CD4-positive, alpha-beta T cell treated with Interleukin-21 for 1 hour (primary cell): ENCODE data around the gene SARDH.
"Not testable (repeated sequence)": the region's sequence is repeated elsewhere in the genome, so short reads cannot be mapped to it uniquely, and the experiment has no call there.

ENCODE experiments used
- DNase-seq: peaks from one replicate; pipeline ENCODE4 v3.0.0-alpha.2; 2020

Gene SARDH

DNA sequence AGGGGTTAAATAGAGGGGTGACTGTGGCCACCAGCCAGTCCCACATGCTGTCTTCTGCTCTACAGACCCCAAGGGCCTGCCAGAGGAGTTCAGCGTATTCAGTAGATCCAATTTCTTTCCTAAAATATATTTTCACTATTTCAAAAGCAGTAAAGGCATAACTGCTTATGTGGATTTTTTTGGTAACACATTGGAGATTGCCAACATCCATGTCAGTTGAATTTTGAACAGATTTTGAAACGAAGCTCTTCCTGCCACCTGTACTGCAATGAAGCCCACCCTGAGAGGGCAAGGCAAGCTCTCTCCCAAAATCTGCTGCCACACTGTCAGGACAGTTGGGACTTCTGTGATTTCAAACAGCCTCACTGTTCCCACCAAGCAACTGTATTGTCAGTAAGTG, 37.1 kb upstream of the SARDH start:
- DNase-seq, result no peak

DNA sequence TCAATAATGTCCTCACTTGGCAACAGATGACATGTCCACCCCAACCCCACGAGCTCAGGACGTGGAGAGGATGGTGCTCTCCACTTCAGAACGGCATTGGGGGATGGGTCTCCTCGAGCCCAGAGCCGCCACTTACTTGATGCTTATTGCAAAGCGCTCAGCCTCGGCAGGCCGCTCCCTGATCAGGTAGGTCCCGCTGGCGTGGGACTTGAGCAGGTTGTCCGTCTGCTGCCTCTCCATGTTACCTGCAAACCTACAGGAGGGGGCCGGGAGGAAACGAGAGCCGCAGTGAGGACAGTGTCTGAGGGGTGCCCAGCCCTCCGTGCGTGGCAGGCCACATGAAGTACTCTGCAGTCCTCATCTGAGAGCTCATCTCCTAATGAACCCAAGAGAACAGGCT, 36.6 kb upstream of the SARDH start:
- DNase-seq, result no peak

DNA sequence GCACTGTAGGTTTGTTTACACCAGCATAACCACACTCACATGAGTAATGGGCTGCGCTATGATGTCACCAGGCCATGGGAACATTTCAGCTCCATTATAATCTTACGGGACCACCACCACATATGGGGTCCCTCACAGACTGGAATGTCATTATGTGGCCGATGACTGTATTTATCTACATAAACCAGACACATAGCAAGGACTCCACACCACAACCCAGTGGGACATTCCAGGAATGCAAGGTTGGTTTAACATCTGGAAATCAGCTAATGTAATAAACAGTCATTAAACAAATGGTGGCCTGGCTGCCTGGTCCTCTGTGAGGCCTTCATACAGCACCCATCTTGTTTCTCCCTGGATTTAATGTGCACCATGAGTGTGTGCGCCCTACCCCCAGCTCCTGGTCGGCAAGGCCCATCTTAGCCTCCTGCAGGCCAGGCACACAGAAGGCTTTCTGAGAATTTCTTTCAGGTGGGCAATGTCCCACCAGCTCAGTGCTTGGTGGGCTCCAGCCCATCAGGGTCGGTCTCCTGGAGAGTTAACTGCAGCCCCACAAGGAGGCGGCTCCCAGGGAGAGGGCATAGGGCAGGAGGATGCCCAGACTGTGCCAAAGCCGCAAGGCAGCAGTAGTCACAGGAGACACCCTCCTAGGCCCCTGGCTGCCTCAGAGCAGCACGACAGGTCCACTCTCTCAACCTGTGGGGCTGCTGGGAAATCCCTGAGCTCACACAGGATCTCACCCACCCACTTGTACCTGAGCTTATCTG, 35.9 kb upstream of the SARDH start:
- DNase-seq, result no peak

GRCh38 chr9:133772581-133772980, 34.4 kb upstream of the SARDH start:
- DNase-seq, result no peak

GRCh38 chr9:133771486-133772482, 33.6 kb upstream of the SARDH start:
- no peak for DNase-seq

- DNase-seq, result no peak
Observed at GRCh38 chr9:133770076-133770777, 32.1 kb upstream of the SARDH start.

DNA sequence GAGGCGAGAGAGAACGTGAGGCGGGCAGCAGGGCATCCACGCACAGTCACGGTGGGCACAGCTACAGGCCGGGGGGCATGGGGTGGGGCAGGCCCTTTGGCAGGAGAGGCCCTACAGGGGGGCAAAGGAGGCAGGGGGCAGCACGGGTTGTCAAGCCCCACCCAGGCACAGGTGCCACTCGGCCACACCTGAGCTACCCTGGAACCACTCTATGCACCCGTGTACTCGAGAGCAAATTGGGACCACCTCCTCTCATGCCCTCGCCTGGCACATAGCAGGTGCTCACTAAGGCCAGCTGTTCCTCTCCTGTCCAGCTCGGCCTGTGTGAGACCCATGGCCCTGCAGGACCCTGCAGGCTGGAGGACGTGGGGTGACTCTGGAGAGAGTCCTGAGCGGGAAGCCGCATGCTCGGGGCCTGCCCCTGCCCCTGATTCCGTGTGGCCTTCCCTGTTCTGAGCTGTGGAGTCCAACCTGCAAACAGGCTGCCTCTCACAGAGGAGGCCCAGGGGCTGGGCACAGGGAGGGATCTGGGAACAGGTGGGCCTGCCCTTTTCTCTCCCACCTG, 31.4 kb upstream of the SARDH start:
- DNase-seq, result no peak

GRCh38 chr9:133768859-133769510, 30.8 kb upstream of the SARDH start:
- no peak for DNase-seq

DNA sequence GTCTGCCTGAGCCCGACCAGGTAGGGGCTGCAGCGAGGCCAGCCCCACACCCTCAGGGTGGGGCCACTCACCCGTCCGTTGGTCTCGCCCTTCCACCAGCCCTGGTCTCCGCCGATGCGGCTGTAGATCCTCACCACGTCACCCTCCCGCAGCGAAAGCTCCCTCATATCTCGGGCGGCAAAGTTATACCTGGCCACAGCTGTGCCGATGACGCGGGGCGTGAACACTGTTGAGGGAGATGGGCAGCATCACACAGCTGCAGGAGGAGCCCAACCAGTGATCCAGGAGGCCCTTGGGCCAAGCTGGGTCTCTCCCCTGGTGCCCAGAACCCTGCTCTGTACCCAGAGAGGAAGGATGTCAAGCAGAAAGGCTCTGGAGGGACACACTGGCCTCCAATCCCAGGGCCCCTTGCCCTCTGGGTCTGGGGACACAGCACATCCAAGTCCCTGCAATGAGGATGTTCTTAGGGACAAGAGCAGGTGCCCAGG, 30.3 kb upstream of the SARDH start:
- no peak for DNase-seq

DNA sequence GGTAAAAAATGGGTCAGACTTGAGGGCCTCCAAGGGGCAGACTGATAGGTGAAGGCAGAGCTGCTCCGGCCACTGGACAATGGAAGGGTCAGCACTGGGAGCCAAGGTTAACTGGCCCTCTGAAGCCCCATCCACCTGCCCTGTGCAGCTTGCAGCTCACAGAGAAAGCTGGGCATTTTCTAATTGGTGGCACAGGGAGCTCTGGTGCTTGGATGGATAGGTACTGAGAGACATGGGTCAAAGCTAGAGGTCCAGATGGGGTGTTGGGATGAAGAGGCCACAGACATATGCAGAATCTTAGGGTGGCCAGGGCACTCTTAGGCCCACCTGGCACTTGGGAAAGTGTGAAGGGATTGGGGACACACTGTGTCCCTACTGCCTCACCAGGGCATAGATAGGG, 29.5 kb upstream of the SARDH start:
- no peak for DNase-seq

DNA sequence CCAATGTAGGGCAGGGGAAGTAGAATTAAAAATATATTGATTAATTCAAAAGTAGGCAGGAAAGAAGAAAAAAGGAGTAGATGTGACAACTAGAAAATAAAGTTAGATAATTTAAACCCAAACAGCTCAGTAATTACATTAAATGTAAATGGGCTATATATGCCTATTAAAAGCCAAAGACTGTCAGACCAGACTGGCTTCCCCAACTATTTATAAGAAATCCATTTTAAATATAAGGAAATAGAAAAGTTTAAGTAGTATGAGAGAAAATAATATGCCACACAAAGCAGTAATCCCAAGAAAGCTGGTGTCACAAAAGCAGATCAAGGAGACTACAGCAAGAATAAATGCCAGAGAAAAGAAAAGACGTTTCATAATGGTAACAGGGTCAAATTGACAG, 28.9 kb upstream of the SARDH start:
- DNase-seq, result no peak

GRCh38 chr9:133766234-133766633, 28.1 kb upstream of the SARDH start:
- DNase-seq, result not testable (repeated sequence)

- no peak for DNase-seq
Observed at GRCh38 chr9:133763272-133764183, 25.4 kb upstream of the SARDH start.

- no peak for DNase-seq
Observed at GRCh38 chr9:133762488-133763271, 24.5 kb upstream of the SARDH start.

GRCh38 chr9:133761641-133762248, 23.6 kb upstream of the SARDH start:
- no peak for DNase-seq

DNA sequence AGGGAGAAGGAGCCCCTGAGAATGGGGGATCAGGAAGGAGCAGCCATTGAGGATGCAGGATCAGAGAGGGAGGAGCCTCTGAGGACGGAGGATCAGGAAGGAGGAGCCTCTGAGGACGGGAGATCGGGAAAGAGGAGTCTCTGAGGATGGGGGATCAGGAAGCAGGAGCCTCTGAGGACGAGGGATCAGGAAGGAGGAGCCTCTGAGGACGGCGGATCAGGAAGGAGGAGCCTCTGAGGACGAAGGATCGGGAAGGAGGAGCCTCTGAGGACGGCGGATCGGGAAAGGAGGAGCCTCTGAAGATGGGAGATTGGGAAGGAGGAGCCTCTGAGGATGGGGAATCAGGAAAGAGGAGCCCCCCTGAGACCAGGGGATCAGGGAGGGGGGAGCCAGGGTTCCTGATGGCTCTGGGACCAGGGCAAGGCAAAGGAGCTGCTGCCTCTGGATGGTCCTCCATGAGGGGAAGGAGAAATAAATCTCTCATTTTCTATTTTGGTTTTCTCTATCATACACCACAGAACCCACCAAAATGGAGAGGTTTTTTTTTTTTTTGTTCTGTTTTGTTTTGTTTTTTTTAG, 22.6 kb upstream of the SARDH start:
- DNase-seq, result no peak

DNA sequence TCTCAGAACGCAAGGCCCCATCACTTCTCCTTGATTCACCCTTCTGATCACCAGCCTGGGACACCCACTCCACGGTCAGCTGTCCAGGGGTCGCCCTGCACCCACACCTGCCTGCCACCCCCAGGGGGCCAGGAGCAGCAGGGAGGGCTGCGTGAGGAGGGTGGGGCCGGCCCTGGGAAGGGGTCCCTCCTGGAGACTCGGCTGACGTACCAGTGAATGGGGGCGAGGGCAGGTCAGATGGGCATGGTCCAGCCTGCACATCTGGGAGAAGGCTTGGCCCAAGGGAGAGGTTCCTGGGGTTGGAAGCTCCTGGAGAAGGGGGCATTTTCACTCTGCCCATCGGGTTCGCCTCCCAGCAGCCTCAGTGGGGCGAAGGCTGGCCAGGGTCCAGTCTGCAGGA, 21.8 kb upstream of the SARDH start:
- DNase-seq, result no peak

DNA sequence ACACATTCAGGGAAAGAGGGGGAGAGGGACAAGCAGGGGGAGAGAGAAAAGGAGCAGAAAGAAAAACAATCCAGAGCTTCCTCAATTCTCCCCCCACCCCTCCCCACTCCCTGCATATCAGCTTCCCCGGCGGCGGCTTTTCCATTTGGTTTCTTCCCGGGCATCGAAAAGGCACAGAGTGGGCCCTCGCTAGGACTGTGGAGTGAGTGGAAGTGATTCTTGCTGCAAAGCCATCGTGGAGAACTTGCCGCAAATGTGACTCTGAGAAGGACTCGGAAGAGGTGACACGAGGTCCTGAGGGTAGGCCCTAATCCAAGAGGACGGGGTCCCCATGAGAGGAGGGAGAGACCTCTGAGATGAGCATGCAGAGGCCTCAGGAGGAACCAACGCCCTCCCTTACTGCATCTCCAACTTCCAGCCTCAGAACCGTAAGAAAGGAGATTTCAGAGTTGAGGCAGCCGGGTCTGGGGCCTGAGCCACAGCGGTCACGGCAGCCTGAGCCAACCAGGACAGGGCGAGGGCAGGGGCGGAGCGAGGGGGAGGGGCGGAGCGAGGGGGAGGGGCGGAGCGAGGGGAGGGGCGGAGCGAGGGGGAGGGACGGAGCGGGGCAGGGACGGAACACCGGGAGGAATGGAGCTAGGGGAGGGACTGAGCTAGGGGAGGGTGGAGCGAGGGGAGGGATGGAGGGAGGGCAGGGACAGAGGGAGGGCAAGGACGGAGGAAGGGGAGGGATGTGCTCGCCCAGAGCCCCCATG, 21.2 kb upstream of the SARDH start:
- no peak for DNase-seq

DNA sequence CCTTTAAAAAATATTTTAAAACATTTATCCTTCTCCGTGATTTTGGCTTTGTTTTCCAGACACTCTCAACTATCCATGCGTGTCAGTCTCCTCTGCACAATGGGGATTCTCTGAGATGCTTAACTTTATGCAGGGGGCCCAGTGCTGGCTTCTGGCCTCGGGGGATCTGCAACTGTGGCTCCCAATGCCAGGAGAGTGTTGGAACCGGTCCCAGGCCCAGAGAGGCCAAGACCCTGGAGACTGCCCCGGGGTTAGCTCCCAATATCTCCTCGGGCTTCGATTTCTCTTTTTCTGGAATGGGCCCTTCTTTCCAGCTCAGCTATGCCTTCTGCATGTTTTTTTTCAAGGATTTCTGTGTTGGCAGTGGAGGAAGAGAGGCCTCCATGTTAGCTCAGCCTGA, 20.1 kb upstream of the SARDH start:
- DNase-seq, result no peak
